Activated CD4-positive, alpha-beta T cell treated with anti-CD3 and anti-CD28 coated beads, Interleukin-2, amount 50 U/mL, for 48 hours (primary cell): ENCODE results near the gene IL17RA.
A peak's percentile ranks its signal among the peaks of the same experiment; 100 is the strongest.

Experiments used
- DNase-seq, 2 experiments: peaks; one replicate each; pipeline ENCODE4 v3.0.0-alpha.2; 2020

The IL17RA gene

DNA sequence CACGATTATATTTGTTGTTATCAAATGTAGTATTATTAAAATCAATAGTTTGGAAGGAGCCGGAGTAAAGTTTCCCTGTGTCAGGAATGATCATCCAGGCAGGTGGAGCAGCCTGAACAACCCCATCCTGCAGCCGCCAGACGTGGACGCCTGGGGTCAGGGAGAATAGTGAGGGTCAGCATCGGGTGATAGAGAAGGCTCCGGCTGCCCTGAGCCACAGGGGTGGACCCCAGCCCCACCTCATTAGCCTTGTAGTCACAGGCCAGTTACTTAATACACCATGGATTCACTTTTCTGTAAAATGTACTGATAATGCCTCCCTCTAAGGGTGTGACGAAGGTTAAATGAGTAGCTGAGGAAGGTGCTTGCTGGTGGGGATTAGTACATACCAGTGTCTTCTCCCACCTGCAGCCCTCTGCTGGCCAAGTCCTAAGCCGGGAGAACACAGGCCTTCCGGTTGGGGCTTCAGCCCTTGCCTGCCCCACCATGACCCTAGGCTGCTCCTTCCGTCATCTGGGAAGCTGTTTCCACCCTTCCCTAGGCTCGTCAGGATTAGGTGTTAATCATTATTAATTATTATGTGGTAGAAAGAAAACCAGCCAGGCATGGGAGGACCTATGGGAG, 21.5 kb downstream of the IL17RA start:
- DNase-seq = no peak

DNA sequence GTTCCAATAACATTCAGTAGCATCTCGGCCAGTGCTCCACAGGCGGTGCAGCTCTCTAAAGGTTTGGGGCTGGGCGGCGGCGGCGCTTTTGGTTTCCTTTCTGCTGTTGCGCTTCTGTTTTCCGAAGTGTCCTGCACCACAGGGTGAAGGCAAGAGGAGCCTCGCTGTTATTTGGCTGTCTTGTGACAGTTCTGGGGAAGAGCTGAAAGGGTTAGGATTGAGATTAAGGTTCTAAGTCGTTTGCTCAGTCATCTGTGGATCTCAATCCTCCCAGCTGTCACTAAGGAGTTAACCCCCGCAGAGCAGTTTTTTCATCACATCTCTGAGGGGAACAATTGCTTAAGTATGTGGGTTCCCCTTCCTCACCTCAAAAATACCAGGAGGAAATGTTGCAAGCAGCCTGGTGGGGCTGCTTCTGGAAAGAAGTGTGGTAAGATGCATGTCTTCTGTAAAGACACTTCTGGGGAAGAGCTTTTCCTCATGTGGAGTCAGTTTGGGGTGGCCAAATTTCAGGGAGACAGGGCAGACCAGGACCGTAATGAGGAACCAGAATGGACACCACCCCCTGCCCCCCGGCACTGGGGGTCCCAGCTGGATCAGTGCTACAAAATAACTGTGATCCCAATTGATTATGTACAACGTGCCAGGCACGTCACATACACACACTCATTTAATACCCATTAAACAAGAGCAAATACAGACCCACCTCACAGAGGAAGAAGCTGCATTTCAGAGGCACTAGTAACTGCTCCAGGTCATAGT, 22.2 kb downstream of the IL17RA start:
- DNase-seq = peak; percentile 28 to 45

DNA sequence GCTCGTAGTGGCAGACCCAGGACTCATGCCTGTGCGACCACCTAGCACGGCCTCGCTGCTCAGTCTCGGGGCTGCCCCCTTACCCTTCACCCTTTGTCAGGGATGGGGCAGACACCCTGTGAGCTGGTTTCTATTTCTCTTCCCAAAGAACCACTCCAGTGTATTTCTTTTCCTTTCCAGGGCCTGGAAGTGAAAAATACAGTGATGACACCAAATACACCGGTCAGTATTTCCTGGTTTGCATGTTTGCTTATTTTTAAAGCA, 22.7 kb downstream of the IL17RA start:
- no peak for DNase-seq

DNA sequence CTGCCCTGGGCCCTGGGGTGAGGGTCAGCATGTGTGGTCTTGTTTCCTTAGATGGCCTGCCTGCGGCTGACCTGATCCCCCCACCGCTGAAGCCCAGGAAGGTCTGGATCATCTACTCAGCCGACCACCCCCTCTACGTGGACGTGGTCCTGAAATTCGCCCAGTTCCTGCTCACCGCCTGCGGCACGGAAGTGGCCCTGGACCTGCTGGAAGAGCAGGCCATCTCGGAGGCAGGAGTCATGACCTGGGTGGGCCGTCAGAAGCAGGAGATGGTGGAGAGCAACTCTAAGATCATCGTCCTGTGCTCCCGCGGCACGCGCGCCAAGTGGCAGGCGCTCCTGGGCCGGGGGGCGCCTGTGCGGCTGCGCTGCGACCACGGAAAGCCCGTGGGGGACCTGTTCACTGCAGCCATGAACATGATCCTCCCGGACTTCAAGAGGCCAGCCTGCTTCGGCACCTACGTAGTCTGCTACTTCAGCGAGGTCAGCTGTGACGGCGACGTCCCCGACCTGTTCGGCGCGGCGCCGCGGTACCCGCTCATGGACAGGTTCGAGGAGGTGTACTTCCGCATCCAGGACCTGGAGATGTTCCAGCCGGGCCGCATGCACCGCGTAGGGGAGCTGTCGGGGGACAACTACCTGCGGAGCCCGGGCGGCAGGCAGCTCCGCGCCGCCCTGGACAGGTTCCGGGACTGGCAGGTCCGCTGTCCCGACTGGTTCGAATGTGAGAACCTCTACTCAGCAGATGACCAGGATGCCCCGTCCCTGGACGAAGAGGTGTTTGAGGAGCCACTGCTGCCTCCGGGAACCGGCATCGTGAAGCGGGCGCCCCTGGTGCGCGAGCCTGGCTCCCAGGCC, 23.7 kb downstream of the IL17RA start:
- DNase-seq = no peak

DNA sequence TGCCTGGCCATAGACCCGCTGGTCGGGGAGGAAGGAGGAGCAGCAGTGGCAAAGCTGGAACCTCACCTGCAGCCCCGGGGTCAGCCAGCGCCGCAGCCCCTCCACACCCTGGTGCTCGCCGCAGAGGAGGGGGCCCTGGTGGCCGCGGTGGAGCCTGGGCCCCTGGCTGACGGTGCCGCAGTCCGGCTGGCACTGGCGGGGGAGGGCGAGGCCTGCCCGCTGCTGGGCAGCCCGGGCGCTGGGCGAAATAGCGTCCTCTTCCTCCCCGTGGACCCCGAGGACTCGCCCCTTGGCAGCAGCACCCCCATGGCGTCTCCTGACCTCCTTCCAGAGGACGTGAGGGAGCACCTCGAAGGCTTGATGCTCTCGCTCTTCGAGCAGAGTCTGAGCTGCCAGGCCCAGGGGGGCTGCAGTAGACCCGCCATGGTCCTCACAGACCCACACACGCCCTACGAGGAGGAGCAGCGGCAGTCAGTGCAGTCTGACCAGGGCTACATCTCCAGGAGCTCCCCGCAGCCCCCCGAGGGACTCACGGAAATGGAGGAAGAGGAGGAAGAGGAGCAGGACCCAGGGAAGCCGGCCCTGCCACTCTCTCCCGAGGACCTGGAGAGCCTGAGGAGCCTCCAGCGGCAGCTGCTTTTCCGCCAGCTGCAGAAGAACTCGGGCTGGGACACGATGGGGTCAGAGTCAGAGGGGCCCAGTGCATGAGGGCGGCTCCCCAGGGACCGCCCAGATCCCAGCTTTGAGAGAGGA, 24.5 kb downstream of the IL17RA start:
- no peak for DNase-seq

DNA sequence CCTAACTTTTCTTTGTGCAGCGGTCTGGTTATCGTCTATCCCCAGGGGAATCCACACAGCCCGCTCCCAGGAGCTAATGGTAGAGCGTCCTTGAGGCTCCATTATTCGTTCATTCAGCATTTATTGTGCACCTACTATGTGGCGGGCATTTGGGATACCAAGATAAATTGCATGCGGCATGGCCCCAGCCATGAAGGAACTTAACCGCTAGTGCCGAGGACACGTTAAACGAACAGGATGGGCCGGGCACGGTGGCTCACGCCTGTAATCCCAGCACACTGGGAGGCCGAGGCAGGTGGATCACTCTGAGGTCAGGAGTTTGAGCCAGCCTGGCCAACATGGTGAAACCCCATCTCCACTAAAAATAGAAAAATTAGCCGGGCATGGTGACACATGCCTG, 25.2 kb downstream of the IL17RA start:
- DNase-seq = no peak

DNA sequence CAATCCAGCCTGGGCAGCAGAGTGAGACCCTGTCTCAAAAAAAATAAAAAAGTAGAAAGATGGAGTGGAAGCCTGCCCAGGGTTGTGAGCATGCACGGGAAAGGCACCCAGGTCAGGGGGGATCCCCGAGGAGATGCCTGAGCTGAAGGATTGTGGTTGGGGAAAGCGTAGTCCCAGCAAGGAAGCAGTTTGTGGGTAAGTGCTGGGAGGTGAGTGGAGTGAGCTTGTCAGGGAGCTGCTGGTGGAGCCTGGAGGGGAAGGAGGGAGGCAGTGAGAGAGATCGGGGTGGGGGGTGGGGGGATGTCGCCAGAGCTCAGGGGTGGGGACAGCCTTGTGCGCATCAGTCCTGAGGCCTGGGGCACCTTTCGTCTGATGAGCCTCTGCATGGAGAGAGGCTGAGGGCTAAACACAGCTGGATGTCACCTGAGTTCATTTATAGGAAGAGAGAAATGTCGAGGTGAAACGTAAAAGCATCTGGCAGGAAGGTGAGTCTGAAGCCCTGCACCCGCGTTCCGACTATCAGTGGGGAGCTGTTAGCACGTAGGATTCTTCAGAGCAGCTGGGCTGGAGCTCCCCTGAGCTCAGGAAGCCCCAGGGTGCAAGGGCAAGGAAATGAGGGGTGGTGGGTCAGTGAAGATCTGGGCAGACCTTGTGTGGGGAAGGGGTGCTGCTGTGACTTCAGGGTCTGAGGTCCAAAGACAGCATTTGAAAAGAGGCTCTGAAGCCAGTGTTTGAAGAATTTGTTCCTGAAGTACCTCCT, 26.2 kb downstream of the IL17RA start:
- no peak for DNase-seq

DNA sequence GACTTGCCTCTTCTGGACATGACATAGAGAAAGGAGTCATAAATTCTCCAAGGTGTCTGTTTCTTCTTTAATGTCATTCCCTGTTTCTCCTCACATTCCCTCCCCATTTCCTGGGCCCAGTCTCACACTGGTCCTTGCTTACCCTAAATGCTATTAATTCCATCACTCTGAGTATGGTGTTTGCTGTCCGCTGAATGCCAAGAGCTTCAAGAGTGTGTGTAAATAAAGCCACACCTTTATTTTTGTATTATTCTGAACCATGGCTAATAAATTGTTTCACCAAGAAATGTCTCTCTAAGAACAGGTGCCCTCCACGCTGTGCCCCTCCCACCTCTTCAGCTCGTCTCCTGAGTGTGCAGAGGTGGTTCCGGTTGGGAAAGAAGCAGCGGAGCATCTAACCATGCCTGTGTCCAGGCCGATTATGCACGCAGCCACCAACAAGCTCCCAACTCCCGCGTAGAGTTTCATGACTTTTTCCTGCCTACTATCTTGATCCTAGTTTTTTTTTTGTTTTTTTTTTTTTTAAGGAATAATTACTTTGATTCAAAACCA, 27.8 kb downstream of the IL17RA start:
- no peak for DNase-seq

DNA sequence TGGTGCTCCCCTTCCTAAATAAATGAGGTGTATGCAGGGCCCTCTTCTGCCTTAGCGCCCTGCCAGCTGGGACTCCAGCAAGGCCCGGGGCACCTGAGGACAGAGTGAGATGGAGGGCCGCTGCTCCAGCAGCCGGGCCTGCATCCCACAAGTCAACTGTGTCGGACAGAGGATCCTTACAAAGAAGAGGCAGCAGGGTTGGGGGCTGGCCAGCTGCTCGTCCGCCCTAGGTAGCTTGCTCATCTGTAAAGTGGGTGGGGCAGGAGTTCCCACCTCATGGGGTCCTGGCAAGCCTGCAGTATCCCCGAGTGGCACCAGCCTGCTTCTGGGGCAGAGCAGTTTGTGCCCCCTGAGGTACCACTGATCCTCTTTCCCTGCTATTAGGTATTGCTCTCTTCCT, 28.8 kb downstream of the IL17RA start:
- DNase-seq = no peak

DNA sequence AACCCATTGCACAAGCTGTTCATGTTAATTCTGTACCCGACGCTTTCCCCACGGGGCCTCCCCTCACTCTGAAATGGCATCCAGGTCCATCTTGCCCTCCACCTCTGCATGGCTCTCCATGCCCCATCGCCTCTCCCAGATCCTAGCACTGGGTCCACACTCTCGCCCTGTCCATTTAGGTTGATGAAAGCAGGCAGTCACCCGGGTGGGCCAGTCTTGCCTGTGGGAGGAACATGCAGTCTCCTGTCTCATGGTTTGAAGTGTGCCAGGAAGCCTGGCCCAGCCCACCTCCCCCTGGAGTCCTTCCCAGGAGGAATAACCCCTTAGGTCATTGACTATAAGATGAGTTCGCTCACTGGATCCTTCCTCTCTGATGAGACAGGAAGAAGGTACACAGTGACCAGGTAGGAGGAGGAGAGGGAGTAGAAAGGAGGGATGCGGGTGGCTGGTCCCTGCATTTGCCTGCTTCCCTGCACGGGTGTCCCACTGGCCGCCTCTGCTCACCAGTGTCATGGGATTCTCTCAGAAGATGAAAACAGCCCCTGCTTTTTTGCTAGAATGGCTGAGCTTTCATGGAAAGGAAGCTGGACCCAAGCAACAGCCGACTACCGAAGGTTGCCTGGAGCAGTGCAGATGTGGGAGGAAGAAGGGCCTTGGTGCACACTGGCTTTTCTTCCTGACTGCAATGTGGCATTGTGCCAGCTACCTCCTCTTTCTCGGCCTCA, 29.5 kb downstream of the IL17RA start:
- DNase-seq = no peak

DNA sequence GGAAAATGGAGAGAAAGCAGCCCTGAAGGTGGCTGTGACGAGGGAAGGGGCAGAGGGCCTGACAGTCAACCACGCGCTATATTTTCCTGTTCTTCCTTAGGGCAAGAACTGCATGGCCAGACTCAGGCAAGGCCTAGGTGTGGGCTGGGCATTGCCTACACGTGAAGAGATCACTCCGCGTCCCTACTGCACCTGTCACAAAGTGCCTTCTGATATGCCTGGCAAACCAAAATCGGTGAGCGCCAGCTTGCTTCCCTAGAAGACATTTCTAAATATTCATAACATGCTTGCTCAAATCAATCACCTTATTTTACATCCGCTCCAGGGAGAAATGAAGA, 30.1 kb downstream of the IL17RA start:
- no peak for DNase-seq

DNA sequence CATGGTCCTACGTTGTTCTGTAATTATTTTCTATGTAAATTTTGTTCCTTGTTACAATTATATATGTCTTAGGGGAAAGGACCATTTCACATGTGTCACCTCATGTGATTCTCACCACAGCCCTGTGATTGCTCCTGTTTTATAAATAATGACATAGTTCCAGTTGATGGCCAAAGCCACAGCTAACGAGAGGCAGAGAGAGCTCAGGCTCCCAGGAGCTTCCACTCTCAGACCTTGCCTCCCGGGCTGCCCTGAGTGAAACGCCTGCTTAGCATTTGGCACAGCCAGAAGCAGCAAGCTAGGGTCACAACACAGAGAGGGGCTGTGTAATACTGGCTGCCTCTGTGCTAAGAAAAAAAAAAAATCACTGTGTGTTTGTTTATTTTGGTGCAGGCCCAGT, 30.4 kb downstream of the IL17RA start:
- no peak for DNase-seq

DNA sequence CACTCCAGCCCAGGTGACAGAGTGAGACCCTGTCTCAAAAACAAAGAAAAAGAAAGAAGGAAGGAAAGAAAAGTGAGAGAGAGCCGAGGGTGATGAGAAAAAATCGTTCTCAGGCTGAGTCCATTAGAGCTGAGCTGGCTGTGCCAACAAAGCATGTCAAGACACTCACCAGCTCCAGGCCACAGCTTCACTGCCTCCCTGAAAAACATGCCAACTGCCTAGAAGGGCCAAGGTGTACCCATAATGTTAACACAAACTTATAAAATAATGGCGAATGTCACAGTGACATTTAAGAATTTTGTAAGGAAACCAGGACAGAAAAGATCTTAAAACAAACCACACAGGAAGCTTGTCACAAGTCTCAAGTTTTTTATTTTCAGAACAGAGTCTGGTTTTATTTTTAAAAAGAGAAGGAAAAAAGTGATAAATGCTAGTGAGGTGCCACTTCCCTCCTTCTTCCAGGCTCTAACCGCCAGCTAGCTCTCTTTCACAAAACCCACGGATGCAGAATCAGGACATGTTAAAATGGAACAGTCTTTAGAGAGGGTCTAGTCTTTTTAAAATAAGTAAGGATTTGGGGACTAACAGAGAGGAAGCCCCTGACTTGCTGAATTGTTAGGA, 31.3 kb downstream of the IL17RA start:
- DNase-seq = no peak

DNA sequence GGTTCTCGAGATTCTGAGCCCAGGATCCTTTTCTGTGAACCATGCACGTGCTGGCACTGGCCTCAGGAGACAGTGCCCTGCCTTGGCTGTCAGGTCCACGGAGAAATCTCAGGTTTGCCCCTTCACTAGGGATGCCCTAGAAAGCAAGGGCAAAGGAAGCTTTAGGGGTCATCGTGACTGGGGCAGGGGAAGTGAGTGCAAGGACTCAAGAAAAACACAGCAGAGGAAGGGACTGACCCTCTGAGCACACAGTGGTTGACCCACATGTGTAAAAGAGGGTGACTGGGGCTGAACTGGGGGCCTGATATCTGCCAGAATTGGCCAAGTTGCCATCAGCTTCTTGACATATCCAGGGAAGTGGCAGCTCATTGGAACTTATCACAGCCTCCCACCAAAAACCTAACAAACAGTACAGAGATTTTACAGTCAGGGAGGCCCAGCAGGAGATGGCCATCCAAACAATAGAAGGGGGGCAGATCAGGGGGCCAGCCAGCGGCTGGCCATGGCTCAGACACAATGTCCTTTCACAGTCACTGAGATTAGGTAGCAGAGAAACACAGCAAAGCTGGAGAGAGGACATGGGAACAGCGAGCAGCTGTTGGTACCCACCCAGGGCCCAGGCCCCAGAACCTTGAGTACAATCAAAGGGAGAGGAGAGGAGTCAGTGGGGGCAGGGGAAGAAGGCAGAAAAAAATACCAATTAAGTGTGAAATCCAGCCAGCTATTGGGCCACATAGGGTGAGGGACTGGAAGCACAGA, 32.0 kb downstream of the IL17RA start:
- DNase-seq = no peak

DNA sequence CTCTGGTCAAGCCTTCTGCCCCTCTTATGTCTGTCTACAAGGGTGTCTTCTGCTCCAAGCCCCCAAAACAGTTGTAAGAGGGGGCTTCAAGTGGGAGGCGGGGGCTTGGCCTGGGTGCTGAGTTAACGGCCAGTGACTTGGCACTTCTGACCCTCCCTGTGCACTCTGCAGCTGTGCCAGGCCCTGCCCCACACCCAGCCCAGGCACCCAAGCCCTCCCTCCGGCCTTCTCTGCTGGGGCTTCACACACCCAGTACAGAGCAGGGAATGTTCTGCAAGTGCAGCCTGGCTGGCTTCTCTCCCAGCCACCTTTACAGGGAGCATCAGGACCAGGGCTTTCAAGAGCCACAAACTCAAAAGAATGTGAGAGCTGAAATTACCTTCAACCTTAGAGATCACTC, 32.6 kb downstream of the IL17RA start:
- no peak for DNase-seq

DNA sequence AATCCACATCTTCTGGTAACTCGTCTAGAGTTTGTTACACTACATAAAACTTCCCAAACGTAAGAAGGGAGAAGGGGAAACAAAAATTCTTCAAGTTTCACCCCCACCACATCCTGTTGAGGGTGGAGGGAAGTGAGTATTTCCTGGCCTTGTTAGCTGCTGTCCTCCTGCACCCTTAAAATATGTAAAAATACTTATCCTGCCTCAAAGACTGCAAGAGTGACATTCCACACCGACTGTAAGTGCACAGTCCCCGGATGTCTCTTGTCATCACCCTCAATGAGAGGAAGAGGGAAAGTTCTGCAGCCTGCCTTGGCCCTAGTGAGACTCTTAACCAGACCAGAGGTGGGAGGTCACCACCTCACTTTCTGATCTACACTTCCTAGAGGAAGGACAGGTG, 33.1 kb downstream of the IL17RA start:
- no peak for DNase-seq

DNA sequence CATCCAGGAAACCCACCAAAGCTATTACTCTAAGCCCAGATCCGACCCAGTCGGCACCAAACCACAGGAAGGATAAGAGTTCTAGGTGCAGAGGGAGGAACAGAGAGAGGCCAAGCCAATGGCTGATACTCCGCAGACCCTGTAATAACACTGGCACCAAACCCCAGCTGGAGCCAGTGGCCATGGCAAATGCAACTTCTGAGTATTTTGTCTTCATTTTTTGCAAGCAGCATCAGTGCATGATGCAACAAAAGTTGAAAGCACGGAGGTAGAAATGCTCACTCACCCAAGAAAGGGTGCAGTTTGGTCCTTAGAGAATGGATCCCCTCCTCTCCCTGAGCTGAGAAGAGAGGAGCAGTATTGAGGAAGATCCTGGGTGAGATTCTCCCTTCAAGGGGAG, 33.5 kb downstream of the IL17RA start:
- no peak for DNase-seq

DNA sequence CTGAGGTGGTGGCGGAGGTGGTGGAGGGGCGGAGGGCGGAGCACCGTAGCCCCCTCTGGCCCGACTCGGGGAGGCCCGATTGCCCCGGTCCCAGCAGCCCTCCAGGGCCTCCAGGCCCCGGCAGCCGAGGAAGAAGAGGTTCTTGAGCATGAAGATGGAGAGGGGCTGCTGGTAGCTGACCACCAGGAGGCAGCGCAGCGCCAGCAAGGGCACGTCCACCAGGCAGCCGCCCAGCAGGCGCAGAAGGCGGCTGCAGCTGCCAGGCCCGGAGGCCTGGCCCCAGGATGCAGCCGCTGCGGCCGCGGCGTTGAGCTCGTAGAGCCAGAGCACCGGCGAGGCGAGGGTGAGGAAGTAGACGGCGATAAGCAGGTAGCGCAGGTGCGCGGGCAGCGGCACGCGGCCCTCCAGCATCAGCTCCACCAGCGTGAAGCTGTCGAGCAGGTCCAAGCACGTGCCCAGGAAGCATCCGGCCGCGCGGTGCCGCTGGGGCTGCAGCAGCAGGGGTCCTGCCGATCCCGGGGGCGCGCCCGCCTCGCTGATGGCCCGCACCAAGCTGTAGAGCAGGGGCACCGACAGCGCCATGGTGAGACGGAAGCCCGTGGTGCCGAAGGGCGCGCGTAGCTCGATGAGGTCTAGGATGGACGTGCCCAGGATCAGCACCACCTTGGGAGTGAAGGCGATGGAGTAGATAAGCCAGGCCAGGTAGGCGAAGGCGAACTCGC, 34.8 kb downstream of the IL17RA start:
- DNase-seq = peak in 1 of 2 experiments; percentile 35

DNA sequence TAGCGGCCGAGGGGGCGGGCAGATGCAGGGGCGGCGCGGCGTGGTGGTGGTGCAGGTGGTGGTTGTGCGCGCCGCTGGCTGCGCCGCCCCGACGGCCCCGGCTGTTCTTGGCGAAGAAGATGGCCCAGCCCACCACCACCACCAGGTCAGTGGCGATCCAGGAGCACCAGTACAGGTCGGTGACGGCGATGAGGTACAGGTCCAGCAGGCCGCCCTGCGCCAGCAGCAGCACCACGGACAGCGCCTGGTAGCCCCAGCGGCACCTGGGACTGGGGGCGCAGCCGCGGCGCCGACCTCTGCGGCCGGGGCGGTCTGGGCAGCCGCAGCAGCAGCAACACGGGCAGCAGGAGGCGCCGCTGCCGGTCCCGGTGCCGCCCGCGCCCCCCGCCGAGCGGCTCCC, 35.5 kb downstream of the IL17RA start:
- DNase-seq = peak; percentile 64 to 65
